Neuronal stem cell (in vitro differentiated cells): Measurements from ENCODE around the gene PROM2.

Experiments
- DNase-seq: peaks from one replicate; pipeline ENCODE4 v3.0.0-alpha.2; 2013; ENCODE audit warnings: low spot score
- H2AFZ ChIP-seq: one replicate; pipeline ENCODE4 v1.6.1; 2013; ENCODE audit warnings: mild to moderate bottlenecking, low read length, inconsistent platforms
- H2AK5ac ChIP-seq: 2 replicates; pipeline ENCODE4 v1.6.1; 2013; ENCODE audit warnings: low read depth, mild to moderate bottlenecking, inconsistent platforms, low read length, moderate library complexity, mixed read lengths
- H2BK120ac ChIP-seq: 2 replicates; pipeline ENCODE4 v1.6.1; 2013; ENCODE audit warnings: low read depth, mild to moderate bottlenecking, inconsistent platforms, low read length, moderate library complexity, mixed read lengths
- H2BK12ac ChIP-seq: one replicate; pipeline ENCODE4 v1.6.1; 2013; ENCODE audit warnings: low read length, inconsistent platforms
- H2BK15ac ChIP-seq: 2 replicates; pipeline ENCODE4 v1.6.1; 2013; ENCODE audit warnings: mild to moderate bottlenecking, low read length, inconsistent platforms, mixed read lengths
- H2BK5ac ChIP-seq: one replicate; pipeline ENCODE4 v1.6.1; 2013; ENCODE audit warnings: inconsistent platforms, mild to moderate bottlenecking, low read length, moderate library complexity
- H3K14ac ChIP-seq: one replicate; pipeline ENCODE4 v1.6.1; 2013; ENCODE audit warnings: low read length, inconsistent platforms
- H3K18ac ChIP-seq: 2 replicates; pipeline ENCODE4 v1.6.1; 2013; ENCODE audit warnings: low read length, inconsistent platforms
- H3K23ac ChIP-seq: 2 replicates; pipeline ENCODE4 v1.6.1; 2013; ENCODE audit warnings: low read depth, mild to moderate bottlenecking, mixed read lengths, low read length, inconsistent platforms; ENCODE audit not compliant: poor library complexity
- H3K27ac ChIP-seq: replicated peaks from 3 replicates; pipeline ENCODE4 v1.5.1; 2013; ENCODE audit warnings: low read length, inconsistent platforms
- H3K27me3 ChIP-seq, 3 experiments: 2 replicates each; pipeline ENCODE4 v1.6.1; 2013; ENCODE audit warnings: low read length in 3 of 3, mild to moderate bottlenecking in 2 of 3, inconsistent platforms in 1 of 3, low read depth in 1 of 3, mixed read lengths in 1 of 3, moderate library complexity in 1 of 3; ENCODE audit not compliant: control insufficient read depth in 3 of 3, insufficient read depth in 3 of 3
- H3K36me3 ChIP-seq, 2 donors: replicated peaks in 1 of 2; 2 replicates each; pipeline ENCODE4 v1.6.1; 2013; ENCODE audit warnings: low read length in 2 of 2; ENCODE audit not compliant: control insufficient read depth in 2 of 2, insufficient read depth in 2 of 2
- H3K4ac ChIP-seq: 2 replicates; pipeline ENCODE4 v1.6.1; 2013; ENCODE audit warnings: inconsistent platforms, mild to moderate bottlenecking, low read length, moderate library complexity
- H3K4me1 ChIP-seq, 2 donors: 1 replicate in 1 of 2; 2 replicates in 1 of 2; pipeline ENCODE4 v1.6.1; 2013; ENCODE audit warnings: low read length in 2 of 2, low read depth in 1 of 2; ENCODE audit not compliant: control insufficient read depth in 2 of 2, insufficient read depth in 1 of 2
- H3K4me2 ChIP-seq: one replicate; pipeline ENCODE4 v1.6.1; 2013; ENCODE audit warnings: mild to moderate bottlenecking, low read length, inconsistent platforms; ENCODE audit not compliant: insufficient read depth, poor library complexity, severe bottlenecking
- H3K4me3 ChIP-seq, 2 donors: 2 replicates each; pipeline ENCODE4 v1.5.1; 2013; ENCODE audit warnings: low read length in 2 of 2, mild to moderate bottlenecking in 2 of 2, inconsistent platforms in 1 of 2, moderate library complexity in 1 of 2
- H3K79me1 ChIP-seq: one replicate; pipeline ENCODE4 v1.6.1; 2013; ENCODE audit warnings: low read depth, mild to moderate bottlenecking, inconsistent platforms, low read length, moderate library complexity
- H3K9ac ChIP-seq: one replicate; pipeline ENCODE4 v1.6.1; 2013; ENCODE audit warnings: mild to moderate bottlenecking, low read depth, low read length, inconsistent platforms; ENCODE audit not compliant: poor library complexity
- H3K9me3 ChIP-seq, 2 donors: replicated peaks in 1 of 2; 2 replicates each; pipeline versions ENCODE3 to v1.6.1; 2013; ENCODE audit warnings: low read length in 2 of 2, mild to moderate bottlenecking in 2 of 2, inconsistent platforms in 1 of 2, low read depth in 1 of 2, mixed read lengths in 1 of 2, moderate library complexity in 1 of 2; ENCODE audit not compliant: control insufficient read depth in 2 of 2, insufficient read depth in 1 of 2
- H4K8ac ChIP-seq: one replicate; pipeline ENCODE4 v1.6.1; 2013; ENCODE audit warnings: low read depth, mild to moderate bottlenecking, inconsistent platforms, low read length, moderate library complexity
- H4K91ac ChIP-seq: one replicate; pipeline ENCODE4 v1.6.1; 2013; ENCODE audit warnings: low read length, low read depth, mild to moderate bottlenecking, inconsistent platforms; ENCODE audit not compliant: poor library complexity
- WGBS, 2 donors: extraction: QIAGEN DNeasy Blood & Tissue Kit; methylation state at CpG; one replicate each; pipeline ENCODE4 v1.1.7; 2013; ENCODE audit warnings: missing lambda C conversion rate in 2 of 2, mixed read lengths in 1 of 2; ENCODE audit not compliant: insufficient read length in 2 of 2, insufficient replicate concordance in 1 of 2; ENCODE audit errors: extremely low coverage in 2 of 2; 5-methylcytosine and 5-hydroxymethylcytosine counted together

Gene PROM2

GRCh38 chr2:95314964-95315611, 40.8 kb downstream of the PROM2 start:
- no peaks in the 10 kb centered on the region for H3K9me3 ChIP-seq
- peak overlapping the region; percentile 50 for H3K9ac ChIP-seq
- no peak overlapping the region for H3K4ac ChIP-seq
- no peak overlapping the region for H3K4me2 ChIP-seq
- H2AK5ac ChIP-seq, result peak overlapping the region; percentile 56
- peak; percentile 29 for DNase-seq
- no peak overlapping the region for H3K14ac ChIP-seq
- peak overlapping the region; percentile 59 for H2BK5ac ChIP-seq
- H3K27me3 ChIP-seq, result peaks cover 0 to 29% (median 0%) of the 10 kb centered on the region in 3 experiments
- H4K91ac ChIP-seq, result no peak overlapping the region
- H3K36me3 ChIP-seq, result no peaks in the 10 kb centered on the region
- peak overlapping the region; percentile 52 for H4K8ac ChIP-seq
- WGBS, 2 donors, result no CpG with 5 or more reads among the region's 16 CpGs
- peak overlapping the region; percentile 81 for H3K18ac ChIP-seq
- H3K4me3 ChIP-seq, result no peak overlapping the region
- no peaks in the 10 kb centered on the region for H3K79me1 ChIP-seq
- H2BK120ac ChIP-seq, result no peak overlapping the region
- no peak overlapping the region for H2AFZ ChIP-seq
- H2BK12ac ChIP-seq, result no peak overlapping the region
- peak overlapping the region; percentile 52 for H3K23ac ChIP-seq
- H3K27ac ChIP-seq, result no peak overlapping the region
- peaks cover 2 to 12% of the 10 kb centered on the region in 2 donors for H3K4me1 ChIP-seq
- peak overlapping the region; percentile 69 for H2BK15ac ChIP-seq

GRCh38 chr2:95315801-95316411, 41.7 kb downstream of the PROM2 start:
- no peak overlapping the region for H4K91ac ChIP-seq
- H3K23ac ChIP-seq, result no peak overlapping the region
- H2BK5ac ChIP-seq, result no peak overlapping the region
- no peak overlapping the region for H4K8ac ChIP-seq
- H2BK12ac ChIP-seq, result no peak overlapping the region
- no peak overlapping the region for H3K18ac ChIP-seq
- peaks cover 0 to 28% (median 0%) of the 10 kb centered on the region in 3 experiments for H3K27me3 ChIP-seq
- no peak for DNase-seq
- no peak overlapping the region for H3K4me3 ChIP-seq
- peaks cover 2 to 12% of the 10 kb centered on the region in 2 donors for H3K4me1 ChIP-seq
- no peak overlapping the region for H3K9ac ChIP-seq
- no peak overlapping the region for H3K14ac ChIP-seq
- H2BK120ac ChIP-seq, result no peak overlapping the region
- no peak overlapping the region for H3K4ac ChIP-seq
- no CpG with 5 or more reads among the region's 19 CpGs for WGBS, 2 donors
- H3K79me1 ChIP-seq, result no peaks in the 10 kb centered on the region
- H3K36me3 ChIP-seq, result no peaks in the 10 kb centered on the region
- no peaks in the 10 kb centered on the region for H3K9me3 ChIP-seq
- H3K27ac ChIP-seq, result no peak overlapping the region
- peak overlapping the region; percentile 69 for H2BK15ac ChIP-seq
- peak overlapping the region; percentile 14 for H3K4me2 ChIP-seq
- H2AFZ ChIP-seq, result no peak overlapping the region
- H2AK5ac ChIP-seq, result peak overlapping the region; percentile 85

GRCh38 chr2:95316466-95317122, 42.3 kb downstream of the PROM2 start:
- Histone ChIP-seq H3K9me3 (no peaks in the 10 kb centered on the region), H3K14ac (no peak overlapping the region), H4K8ac (no peak overlapping the region), H3K9ac (no peak overlapping the region), H3K4ac (no peak overlapping the region), H3K36me3 (no peaks in the 10 kb centered on the region), H3K4me3 (no peak overlapping the region), H3K4me2 (no peak overlapping the region), H2BK12ac (no peak overlapping the region), H3K4me1 (peaks cover 2 to 15% of the 10 kb centered on the region in 2 donors), H3K23ac (no peak overlapping the region), H3K27me3 (peaks cover 0 to 24% (median 0%) of the 10 kb centered on the region in 3 experiments), H3K27ac (no peak overlapping the region), H3K79me1 (no peaks in the 10 kb centered on the region), H4K91ac (no peak overlapping the region), H2BK15ac (no peak overlapping the region), H2AFZ (no peak overlapping the region), H2AK5ac (peak overlapping the region; percentile 85), H3K18ac (no peak overlapping the region), H2BK120ac (no peak overlapping the region), H2BK5ac (no peak overlapping the region)
- no CpG with 5 or more reads among the region's 8 CpGs for WGBS, 2 donors
- DNase-seq, result no peak

GRCh38 chr2:95317123-95317500, 42.9 kb downstream of the PROM2 start:
- peaks cover 0 to 24% (median 0%) of the 10 kb centered on the region in 3 experiments for H3K27me3 ChIP-seq
- no peaks in the 10 kb centered on the region for H3K36me3 ChIP-seq
- H3K4ac ChIP-seq, result no peak overlapping the region
- H3K23ac ChIP-seq, result no peak overlapping the region
- H2BK120ac ChIP-seq, result no peak overlapping the region
- DNase-seq, result no peak
- no peak overlapping the region for H4K91ac ChIP-seq
- H3K14ac ChIP-seq, result no peak overlapping the region
- H3K18ac ChIP-seq, result peak overlapping the region; percentile 12
- no peaks in the 10 kb centered on the region for H3K9me3 ChIP-seq
- H3K79me1 ChIP-seq, result no peaks in the 10 kb centered on the region
- no peak overlapping the region for H2AK5ac ChIP-seq
- no peak overlapping the region for H3K4me2 ChIP-seq
- H4K8ac ChIP-seq, result no peak overlapping the region
- H3K4me3 ChIP-seq, result no peak overlapping the region
- H2BK15ac ChIP-seq, result peak overlapping the region; percentile 77
- no CpG with 5 or more reads among the region's 6 CpGs for WGBS, 2 donors
- H2BK12ac ChIP-seq, result no peak overlapping the region
- no peak overlapping the region for H3K27ac ChIP-seq
- H3K9ac ChIP-seq, result no peak overlapping the region
- H2BK5ac ChIP-seq, result no peak overlapping the region
- peaks cover 2 to 17% of the 10 kb centered on the region in 2 donors for H3K4me1 ChIP-seq
- no peak overlapping the region for H2AFZ ChIP-seq
